PC-3 (cell line): ENCODE data around the gene ASB9. TPM values are rescaled to one million over a fixed set of nuclear protein-coding genes. Genes with fewer than 3 reads are reported as not detected.

Experiments used
- ATAC-seq: fragments of 200-7000 bp; cut with Tn5 transposase; 2 replicates; pipeline ENCODE4 v1.9.1; 2020; ENCODE audit warnings: mild to moderate bottlenecking, moderate library complexity
- BruUV-seq: library from RNA; stranded (reverse); fragments of 400-500 nt; replicated peaks from 2 replicates; lab custom pipeline; 2021; lab: Mats Ljungman, UMichigan
- CTCF ChIA-PET: fragments of 300-600 bp; sonication (Branson Sonifier 250); formaldehyde crosslinking; loops from one replicate; lab custom pipeline; 2022; ENCODE audit warnings: antibody characterized with exemption; lab: Charles Lee
- POLR2A ChIA-PET: fragments of 300-600 bp; sonication (Branson Sonifier 250); formaldehyde crosslinking; loops from one replicate; lab custom pipeline; 2022; ENCODE audit warnings: antibody characterized with exemption; ENCODE audit not compliant: unreplicated experiment; lab: Charles Lee
- DNase-seq: peaks from one replicate; pipeline ENCODE4 v3.0.0-alpha.2; 2015
- H2AFZ ChIP-seq: fragments of 300-600 bp; sonication (generic); 2 replicates; pipeline ENCODE4 v1.6.0; 2016; ENCODE audit warnings: antibody characterized with exemption, low read length
- H3F3A ChIP-seq: fragments of 300-600 bp; sonication (generic); one replicate; pipeline ENCODE4 v1.6.0; 2017; ENCODE audit warnings: antibody characterized with exemption, low read length, control low read depth, mild to moderate bottlenecking; ENCODE audit not compliant: unreplicated experiment
- H3K27ac ChIP-seq: fragments of 300-600 bp; sonication (generic); 2 replicates; pipeline ENCODE4 v1.5.1; 2016; ENCODE audit warnings: mild to moderate bottlenecking, low read length
- H3K27me3 ChIP-seq: fragments of 300-600 bp; sonication (generic); 2 replicates; pipeline ENCODE4 v1.6.1; 2016; ENCODE audit warnings: low read length, mixed read lengths
- H3K36me3 ChIP-seq: fragments of 300-600 bp; sonication (generic); 2 replicates; pipeline ENCODE4 v1.6.1; 2016; ENCODE audit warnings: low read depth, mixed run types, low read length, mixed read lengths
- H3K4me1 ChIP-seq: fragments of 300-600 bp; sonication (generic); 2 replicates; pipeline ENCODE4 v1.5.1; 2016; ENCODE audit warnings: low read length; ENCODE audit not compliant: insufficient read depth
- H3K4me2 ChIP-seq: fragments of 300-600 bp; sonication (generic); 2 replicates; pipeline ENCODE4 v1.6.0; 2016; ENCODE audit warnings: low read length
- H3K4me3 ChIP-seq: fragments of 300-600 bp; sonication (generic); 2 replicates; pipeline ENCODE4 v1.5.1; 2016; ENCODE audit warnings: mild to moderate bottlenecking, low read length, mixed read lengths
- H3K79me2 ChIP-seq: fragments of 300-600 bp; sonication (generic); 2 replicates; pipeline ENCODE4 v1.6.1; 2017; ENCODE audit warnings: low read length, mixed read lengths
- H3K9ac ChIP-seq: fragments of 300-600 bp; sonication (generic); 2 replicates; pipeline ENCODE4 v1.6.0; 2016; ENCODE audit warnings: mild to moderate bottlenecking, low read length
- H3K9me2 ChIP-seq: fragments of 300-600 bp; sonication (generic); replicated peaks from 2 replicates; pipeline ENCODE4 v1.6.1; 2016; ENCODE audit warnings: mixed run types, low read length, mixed read lengths
- H3K9me3 ChIP-seq: fragments of 300-600 bp; sonication (generic); 2 replicates; pipeline ENCODE4 v1.6.1; 2016; ENCODE audit warnings: low read length, mixed read lengths
- H4K20me1 ChIP-seq: fragments of 300-600 bp; sonication (generic); 2 replicates; pipeline ENCODE4 v1.6.1; 2016; ENCODE audit warnings: low read length, mixed read lengths
- EZH2 ChIP-seq: fragments of 300-600 bp; sonication (generic); IDR thresholded peaks from one replicate; pipeline ENCODE4 v1.6.1; 2017; ENCODE audit warnings: antibody characterized with exemption, mild to moderate bottlenecking, low read length; ENCODE audit not compliant: unreplicated experiment
- EZH2phosphoT487 ChIP-seq: fragments of 300-600 bp; sonication (generic); IDR thresholded peaks from 2 replicates; pipeline ENCODE4 v1.6.1; 2018; ENCODE audit warnings: mild to moderate bottlenecking, antibody characterized with exemption, low read length, borderline replicate concordance
- intact Hi-C: fragments of 100-400 bp; cut with micrococcal nuclease; formaldehyde crosslinking; loops from 2 replicates; pipeline ENCODE4 v1.9.0; 2023
- total RNA-seq: library from RNA; depleted of rRNA; stranded (reverse); fragments of >200 nt; gene quantifications from 2 replicates; pipeline ENCODE4 v1.2.3, GENCODE V29; 2014
- TF ChIP-seq, protein P1 (sequence below): fragments of 300-600 bp; sonication (generic); conservative IDR thresholded peaks from 2 replicates; pipeline ENCODE4 v1.5.1; 2017; ENCODE audit warnings: antibody characterized with exemption, low read depth, mild to moderate bottlenecking, low read length

ASB9 gene
- total RNA-seq, 1 experiment from 2014 or later, result 31.5 TPM

DNA sequence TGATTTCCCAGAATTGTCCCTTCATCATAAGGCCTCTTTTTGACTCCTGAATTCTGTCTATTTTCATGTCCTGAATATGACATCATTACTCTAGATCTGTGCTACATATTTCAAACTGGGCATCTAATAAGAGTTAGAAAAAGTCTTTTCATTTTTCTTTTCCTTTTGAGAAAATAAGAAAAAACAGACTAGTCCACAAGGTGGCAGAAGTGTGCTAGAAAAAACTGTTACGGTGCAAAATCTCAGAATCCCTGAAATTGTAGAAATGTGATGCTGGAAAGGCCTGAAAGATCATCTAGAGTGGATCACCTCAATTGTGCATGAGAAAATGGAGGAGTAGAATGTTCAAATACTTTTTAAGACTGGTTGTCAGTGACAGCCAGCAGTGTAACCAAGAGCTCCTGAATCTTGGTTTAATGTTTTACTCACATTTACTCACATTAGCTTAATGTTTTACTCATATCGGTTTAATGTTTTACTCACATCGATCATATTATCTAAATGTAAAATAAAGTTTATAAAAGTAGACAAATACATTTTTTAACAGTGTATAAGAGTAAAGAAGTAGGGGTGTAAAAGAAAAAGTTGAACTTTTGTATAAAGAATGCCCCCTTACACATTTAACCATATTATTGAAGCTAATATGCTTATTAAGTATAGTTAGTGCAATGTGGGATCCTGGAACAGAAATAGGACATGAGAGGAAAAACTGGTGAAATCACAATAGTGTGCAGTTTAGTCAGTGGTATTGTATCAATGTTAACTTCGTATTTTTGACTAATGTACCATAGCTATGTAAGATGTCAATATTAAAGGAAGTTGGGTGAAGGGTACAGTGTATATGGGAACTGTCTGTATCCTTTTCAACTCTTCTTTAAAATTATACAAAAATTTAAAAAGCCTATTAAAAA lies 30.3 kb upstream of the ASB9 start:
- H3K79me2 ChIP-seq, result no peaks in the 10 kb centered on the region
- ATAC-seq, result no peak; the same call in 1 of the 2 replicates
- no peaks in the 10 kb centered on the region for H4K20me1 ChIP-seq
- H3K9me3 ChIP-seq, result no peaks in the 10 kb centered on the region
- intact Hi-C loops, result loop anchor here (1.0 to 2.0 kb wide), 2 partner anchors 49 to 168 kb away; no protein-coding TSS in a partner anchor
- H3K27ac ChIP-seq, result no peak overlapping the region
- no peak overlapping the region for H2AFZ ChIP-seq
- H3K9ac ChIP-seq, result no peak overlapping the region
- H3K4me1 ChIP-seq, result no peaks in the 10 kb centered on the region
- no peaks in the 10 kb centered on the region for H3K36me3 ChIP-seq
- no peaks in the 10 kb centered on the region for H3F3A ChIP-seq
- no peaks in the 10 kb centered on the region for H3K27me3 ChIP-seq
- H3K4me3 ChIP-seq, result no peak overlapping the region
- H3K9me2 ChIP-seq, result no peaks in the 10 kb centered on the region
- ChIA-PET CTCF (interaction anchor here (0.7 kb wide), 1 partner anchor 1056 kb away, joined by 3 read pairs; no protein-coding TSS in a partner anchor), POLR2A (no interaction called here)
- BruUV-seq, result no TSS peak
- peak; percentile 58 for DNase-seq
- no peak overlapping the region for H3K4me2 ChIP-seq
- TF ChIP-seq, protein P1, sequence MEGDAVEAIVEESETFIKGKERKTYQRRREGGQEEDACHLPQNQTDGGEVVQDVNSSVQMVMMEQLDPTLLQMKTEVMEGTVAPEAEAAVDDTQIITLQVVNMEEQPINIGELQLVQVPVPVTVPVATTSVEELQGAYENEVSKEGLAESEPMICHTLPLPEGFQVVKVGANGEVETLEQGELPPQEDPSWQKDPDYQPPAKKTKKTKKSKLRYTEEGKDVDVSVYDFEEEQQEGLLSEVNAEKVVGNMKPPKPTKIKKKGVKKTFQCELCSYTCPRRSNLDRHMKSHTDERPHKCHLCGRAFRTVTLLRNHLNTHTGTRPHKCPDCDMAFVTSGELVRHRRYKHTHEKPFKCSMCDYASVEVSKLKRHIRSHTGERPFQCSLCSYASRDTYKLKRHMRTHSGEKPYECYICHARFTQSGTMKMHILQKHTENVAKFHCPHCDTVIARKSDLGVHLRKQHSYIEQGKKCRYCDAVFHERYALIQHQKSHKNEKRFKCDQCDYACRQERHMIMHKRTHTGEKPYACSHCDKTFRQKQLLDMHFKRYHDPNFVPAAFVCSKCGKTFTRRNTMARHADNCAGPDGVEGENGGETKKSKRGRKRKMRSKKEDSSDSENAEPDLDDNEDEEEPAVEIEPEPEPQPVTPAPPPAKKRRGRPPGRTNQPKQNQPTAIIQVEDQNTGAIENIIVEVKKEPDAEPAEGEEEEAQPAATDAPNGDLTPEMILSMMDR, result peak; percentile 71
- no peak for TF ChIP-seq EZH2phosphoT487

DNA sequence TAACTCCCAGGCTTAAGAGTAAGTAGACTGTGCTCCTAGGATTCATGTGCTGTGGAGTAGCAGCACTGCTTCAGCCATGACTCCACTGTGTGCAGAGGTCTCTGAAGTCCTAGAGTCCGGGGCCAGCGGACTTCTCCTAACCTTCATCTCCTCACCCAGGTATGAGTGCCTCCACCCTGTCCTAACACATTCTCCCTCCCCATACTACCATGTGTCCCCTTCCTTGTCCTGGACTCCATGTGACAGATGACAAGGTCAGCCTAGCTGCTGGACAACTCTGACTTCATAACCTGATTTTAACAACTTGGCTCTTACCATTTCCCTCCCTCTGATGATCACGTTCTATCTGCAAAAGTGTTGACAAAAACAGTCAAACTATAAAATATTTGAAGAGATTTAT lies 28.9 kb upstream of the ASB9 start:
- ChIA-PET CTCF (no interaction called here), POLR2A (no interaction called here)
- intact Hi-C loops, result no loop called here
- no peak overlapping the region for H3K27ac ChIP-seq
- no peak overlapping the region for H3K4me3 ChIP-seq
- H3K4me2 ChIP-seq, result no peak overlapping the region
- no peak overlapping the region for H3K9ac ChIP-seq
- DNase-seq (no peak), ATAC-seq (no peak)
- H3K36me3 ChIP-seq, result no peaks in the 10 kb centered on the region
- no peaks in the 10 kb centered on the region for H3K79me2 ChIP-seq
- BruUV-seq, result no TSS peak
- no peaks in the 10 kb centered on the region for H3F3A ChIP-seq
- no peaks in the 10 kb centered on the region for H3K27me3 ChIP-seq
- no peaks in the 10 kb centered on the region for H3K9me2 ChIP-seq
- TF ChIP-seq EZH2, result no peak
- no peaks in the 10 kb centered on the region for H4K20me1 ChIP-seq
- H3K9me3 ChIP-seq, result no peaks in the 10 kb centered on the region
- no peaks in the 10 kb centered on the region for H3K4me1 ChIP-seq
- no peak overlapping the region; the same call in 1 of the 2 replicates for H2AFZ ChIP-seq

DNA sequence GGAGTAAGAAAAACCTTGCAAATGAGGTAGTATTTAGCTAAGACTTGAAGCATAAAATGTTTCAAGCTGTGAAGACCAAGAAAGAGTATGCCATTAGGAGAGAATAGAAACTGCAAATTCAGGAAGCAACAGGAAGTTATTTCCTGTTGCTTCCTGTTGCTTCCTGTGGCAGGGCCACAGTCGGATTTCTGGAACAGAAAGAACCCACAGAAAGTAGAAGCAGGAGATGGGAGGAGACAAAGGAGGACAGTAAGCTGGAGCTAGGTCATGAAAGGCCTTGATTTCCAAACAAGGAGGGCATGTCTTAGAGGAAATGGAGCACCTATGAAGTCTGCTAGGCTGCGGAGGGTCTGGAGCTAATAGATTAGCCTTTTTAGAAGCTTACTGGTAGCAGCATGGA lies 28.3 kb upstream of the ASB9 start:
- Histone ChIP-seq H3K27ac (no peak overlapping the region), H3K9ac (no peak overlapping the region), H3K27me3 (no peaks in the 10 kb centered on the region), H4K20me1 (no peaks in the 10 kb centered on the region), H3K4me1 (peaks cover 4% of the 10 kb centered on the region), H3F3A (no peaks in the 10 kb centered on the region), H2AFZ (peak overlapping the region; percentile 48; the same call in 1 of the 2 replicates), H3K4me2 (no peak overlapping the region), H3K4me3 (no peak overlapping the region), H3K9me3 (no peaks in the 10 kb centered on the region), H3K9me2 (no peaks in the 10 kb centered on the region), H3K79me2 (no peaks in the 10 kb centered on the region), H3K36me3 (no peaks in the 10 kb centered on the region)
- CTCF ChIA-PET, result no interaction called here
- ATAC-seq (no peak), DNase-seq (no peak)
- intact Hi-C loops, result no loop called here
- no TSS peak for BruUV-seq
- TF ChIP-seq EZH2, result no peak
- TF ChIP-seq, protein P1, result no peak
- TF ChIP-seq EZH2phosphoT487, result no peak
- POLR2A ChIA-PET, result no interaction called here
